ENCODE measurements around the gene ACY1.
A peak's percentile ranks its signal among the peaks of the same experiment; 100 is the strongest.

The ACY1 gene

GRCh38 chr3:52006017-52006819 lies 22.9 kb downstream of the ACY1 start:
- Histone ChIP-seq H3K36me3 (no peaks in the 10 kb centered on the region), H3K27me3 (no peaks in the 10 kb centered on the region), H3K9me3 (no peaks in the 10 kb centered on the region), H3K4me1 (peaks cover 8% of the 10 kb centered on the region), H3K4me3 (ENCODE audit: low read depth, low read length) (0 out of 2 replicates have a peak overlapping the region, but pooled peaks have one; percentile 7)
- no peak; the same call in 1 of the 2 replicates for TF ChIP-seq CTCF (IDR thresholded peaks at IDR 0.05; ENCODE audit: low read depth, low read length)
- DNase-seq: peak; percentile 50

- no peak for DNase-seq
- no peak for TF ChIP-seq CTCF (IDR thresholded peaks at IDR 0.05; ENCODE audit: low read depth, low read length)
These were observed 23.4 kb downstream of the ACY1 start for GRCh38 chr3:52006820-52007133.

GRCh38 chr3:52007291-52007690 lies 24.0 kb downstream of the ACY1 start:
- Histone ChIP-seq H3K4me1 (peaks cover 8% of the 10 kb centered on the region), H3K27me3 (no peaks in the 10 kb centered on the region), H3K4me3 (ENCODE audit: low read depth, low read length) (no peak overlapping the region), H3K9me3 (no peaks in the 10 kb centered on the region), H3K36me3 (no peaks in the 10 kb centered on the region)
- no peak for DNase-seq
- TF ChIP-seq CTCF (IDR thresholded peaks at IDR 0.05; ENCODE audit: low read depth, low read length): no peak

More at GRCh38 chr3:52006820-52007133, 23.4 kb downstream of the ACY1 start:
- Histone ChIP-seq H3K4me1 (peaks cover 8% of the 10 kb centered on the region), H3K36me3 (no peaks in the 10 kb centered on the region), H3K9me3 (no peaks in the 10 kb centered on the region), H3K4me3 (ENCODE audit: low read depth, low read length) (no peak overlapping the region), H3K27me3 (no peaks in the 10 kb centered on the region)

- H3K36me3 ChIP-seq: no peaks in the 10 kb centered on the region
- H3K4me3 ChIP-seq (ENCODE audit: low read depth, low read length): no peak overlapping the region
- DNase-seq: no peak
- peaks cover 19% of the 10 kb centered on the region for H3K4me1 ChIP-seq
- no peaks in the 10 kb centered on the region for H3K27me3 ChIP-seq
- H3K9me3 ChIP-seq: no peaks in the 10 kb centered on the region
- no peak for TF ChIP-seq CTCF (IDR thresholded peaks at IDR 0.05; ENCODE audit: low read depth, low read length)
These were observed 27.1 kb downstream of the ACY1 start for GRCh38 chr3:52010431-52010830.

GRCh38 chr3:52012699-52013098 lies 29.4 kb downstream of the ACY1 start:
- Histone ChIP-seq H3K27me3 (no peaks in the 10 kb centered on the region), H3K36me3 (no peaks in the 10 kb centered on the region), H3K9me3 (no peaks in the 10 kb centered on the region), H3K4me3 (ENCODE audit: low read depth, low read length) (no peak overlapping the region), H3K4me1 (peaks cover 23% of the 10 kb centered on the region)
- no peak for TF ChIP-seq CTCF (IDR thresholded peaks at IDR 0.05; ENCODE audit: low read depth, low read length)
- DNase-seq: no peak

GRCh38 chr3:52013802-52014598 lies 30.7 kb downstream of the ACY1 start:
- H3K4me3 ChIP-seq (ENCODE audit: low read depth, low read length): no peak overlapping the region
- no peaks in the 10 kb centered on the region for H3K27me3 ChIP-seq
- no peak for DNase-seq
- H3K36me3 ChIP-seq: no peaks in the 10 kb centered on the region
- H3K9me3 ChIP-seq: no peaks in the 10 kb centered on the region
- peak; percentile 4; the same call in 1 of the 2 replicates for TF ChIP-seq CTCF (IDR thresholded peaks at IDR 0.05; ENCODE audit: low read depth, low read length)
- H3K4me1 ChIP-seq: peaks cover 23% of the 10 kb centered on the region
